ENCODE measurements around the gene TESPA1.

- no peak for TF ChIP-seq CTCF (IDR thresholded peaks at IDR 0.05)
- TF ChIP-seq POLR2AphosphoS5 (IDR thresholded peaks at IDR 0.05): no peak
- TF ChIP-seq POLR2A (IDR thresholded peaks at IDR 0.05; ENCODE audit: low read depth): no peak
Measured at GRCh38 chr12:54956322-54956721, 28.2 kb downstream of the TESPA1 start.

Data from esophagus muscularis mucosa (tissue), 3 donors.